Stimulated activated CD8-positive, alpha-beta memory T cell treated with anti-CD3 and anti-CD28 coated beads, Interleukin-7, amount 100 ng/mL, for 1 hour (primary cell): ENCODE data around the gene LPAR3.
A peak's percentile ranks its signal among the peaks of the same experiment; 100 is the strongest.

Experiments used
- DNase-seq, 2 donors: peaks; one replicate each; pipeline ENCODE4 v3.0.0-alpha.2; 2020; ENCODE audit warnings: low read depth in 2 of 2

Gene LPAR3

GRCh38 chr1:84775535-84775920, 117.5 kb downstream of the LPAR3 start:
- no peak for DNase-seq

- no peak for DNase-seq
Observed at GRCh38 chr1:84774669-84775534, 118.1 kb downstream of the LPAR3 start.

GRCh38 chr1:84773933-84774497, 119.0 kb downstream of the LPAR3 start:
- no peak for DNase-seq

GRCh38 chr1:84773195-84773594, 119.8 kb downstream of the LPAR3 start:
- DNase-seq = no peak

GRCh38 chr1:84772428-84772943, 120.5 kb downstream of the LPAR3 start:
- peak; percentile 40 to 51 for DNase-seq

GRCh38 chr1:84771895-84772294, 121.1 kb downstream of the LPAR3 start:
- no peak for DNase-seq

GRCh38 chr1:84770481-84770880, 122.5 kb downstream of the LPAR3 start:
- DNase-seq = no peak

GRCh38 chr1:84769636-84770035, 123.4 kb downstream of the LPAR3 start:
- no peak for DNase-seq

GRCh38 chr1:84768634-84769033, 124.4 kb downstream of the LPAR3 start:
- no peak for DNase-seq

- DNase-seq = no peak
Observed at GRCh38 chr1:84763912-84764680, 128.9 kb downstream of the LPAR3 start.

- no peak for DNase-seq
Observed at GRCh38 chr1:84762664-84763063, 130.3 kb downstream of the LPAR3 start.
